HG03565 (cell line): Measurements from ENCODE around the gene CACNG5.
"Not testable (repeated sequence)": the region's sequence is repeated elsewhere in the genome, so short reads cannot be mapped to it uniquely, and the experiment has no call there.

Experiments
- ATAC-seq: cut with Tn5 transposase; IDR thresholded peaks from one replicate; pipeline ENCODE4 v1.9.1; 2021; ENCODE audit warnings: mild to moderate bottlenecking, moderate library complexity; ENCODE audit not compliant: unreplicated experiment

The CACNG5 gene

GRCh38 chr17:66903296-66903695, 68.4 kb downstream of the CACNG5 start:
- not testable (repeated sequence) for ATAC-seq

DNA sequence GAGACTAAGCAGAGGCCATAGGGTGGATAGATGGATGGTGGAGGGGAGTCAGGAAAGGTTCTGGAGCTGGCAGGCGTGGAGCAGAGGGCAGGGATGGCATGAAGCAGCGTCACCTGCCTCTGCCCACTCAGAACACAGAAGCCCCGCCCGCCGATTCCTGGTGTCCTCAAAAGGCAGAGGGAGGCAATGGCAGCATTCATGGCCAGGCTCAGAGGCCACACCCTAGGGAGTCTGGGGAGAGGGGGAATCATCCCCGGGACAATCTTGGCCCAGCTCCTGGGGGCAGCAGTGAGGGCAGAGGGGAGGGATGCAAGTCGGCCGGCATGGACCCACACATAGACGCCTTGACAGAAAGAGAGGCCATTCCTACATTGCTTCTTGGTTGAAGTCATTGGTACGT, 68.9 kb downstream of the CACNG5 start:
- no peak for ATAC-seq

GRCh38 chr17:66904760-66905624, 70.1 kb downstream of the CACNG5 start:
- no peak for ATAC-seq

- ATAC-seq: peak; percentile 48
Measured at GRCh38 chr17:66906321-66907278, 71.7 kb downstream of the CACNG5 start.

GRCh38 chr17:66909804-66910373, 75.0 kb downstream of the CACNG5 start:
- ATAC-seq: no peak

DNA sequence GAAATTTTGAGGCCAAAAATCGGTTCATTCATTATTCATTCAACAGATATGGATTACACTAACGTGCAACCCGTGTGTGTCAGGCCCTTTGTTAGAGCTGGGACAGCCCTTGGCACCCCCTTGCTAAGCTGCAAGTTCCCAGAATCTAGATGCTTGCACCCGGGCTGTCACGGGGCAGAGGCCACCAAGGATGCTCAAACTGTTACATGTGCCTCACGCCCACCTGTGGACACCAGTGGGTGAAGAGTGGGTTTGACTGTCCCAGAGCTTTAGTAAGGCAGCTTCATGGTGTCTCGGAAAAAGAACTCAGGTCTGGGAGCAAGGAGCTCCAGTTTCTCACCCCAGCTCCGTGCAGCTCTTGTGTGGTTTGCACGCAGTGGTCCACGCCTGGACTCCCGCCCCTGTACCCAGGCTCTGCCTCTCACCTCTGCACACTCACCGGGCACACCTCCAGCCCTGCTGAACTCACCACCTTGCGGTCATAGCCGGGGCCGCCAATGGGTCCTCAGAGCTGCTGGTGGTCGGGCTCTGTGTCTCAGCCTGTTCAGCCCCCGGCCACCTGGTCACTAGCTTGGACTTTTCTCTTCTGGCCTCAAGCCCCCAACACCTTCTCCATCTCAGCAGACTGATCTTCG, 75.9 kb downstream of the CACNG5 start:
- ATAC-seq: no peak

DNA sequence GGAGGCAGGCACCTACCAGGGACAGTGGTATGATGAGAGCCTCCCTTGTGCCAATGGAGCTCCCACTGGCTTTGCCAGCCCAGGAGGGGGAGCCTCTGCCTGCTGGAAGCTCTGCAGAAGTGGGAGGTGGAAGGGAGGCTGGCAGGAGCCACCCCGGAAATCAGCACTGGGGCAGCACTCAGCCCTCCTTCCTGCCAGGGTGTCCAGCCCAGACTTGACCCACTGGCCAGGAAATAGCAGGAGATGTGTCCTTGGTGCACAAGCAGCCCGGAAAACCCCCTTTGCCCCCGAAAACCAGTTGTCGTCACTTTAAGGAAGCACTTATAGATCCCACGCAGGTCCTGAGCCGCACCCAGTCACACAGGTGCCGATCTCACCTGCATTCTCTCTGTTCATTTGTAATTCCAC, 80.3 kb downstream of the CACNG5 start:
- no peak for ATAC-seq

DNA sequence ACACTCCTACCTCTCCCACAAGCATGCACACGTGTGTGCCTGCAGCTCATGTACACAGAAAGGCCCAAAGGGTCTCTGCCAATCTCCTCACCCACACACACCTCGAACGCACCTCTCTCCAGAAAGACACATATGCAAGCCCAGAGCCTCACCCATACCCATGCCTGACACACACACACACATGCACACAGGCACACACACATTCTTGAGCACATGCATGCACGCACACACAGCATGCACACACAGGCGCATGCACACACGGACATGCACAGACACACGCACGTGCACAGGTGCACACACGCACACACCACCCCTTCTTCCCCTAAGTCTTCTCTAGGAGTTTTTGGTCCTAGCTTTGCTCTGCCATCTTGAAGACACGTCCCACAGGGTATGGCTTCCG, 80.9 kb downstream of the CACNG5 start:
- ATAC-seq: no peak

GRCh38 chr17:66916946-66917345, 82.0 kb downstream of the CACNG5 start:
- ATAC-seq: no peak

GRCh38 chr17:66918896-66919295, 84.0 kb downstream of the CACNG5 start:
- no peak for ATAC-seq

GRCh38 chr17:66920435-66920834, 85.5 kb downstream of the CACNG5 start:
- no peak for ATAC-seq

DNA sequence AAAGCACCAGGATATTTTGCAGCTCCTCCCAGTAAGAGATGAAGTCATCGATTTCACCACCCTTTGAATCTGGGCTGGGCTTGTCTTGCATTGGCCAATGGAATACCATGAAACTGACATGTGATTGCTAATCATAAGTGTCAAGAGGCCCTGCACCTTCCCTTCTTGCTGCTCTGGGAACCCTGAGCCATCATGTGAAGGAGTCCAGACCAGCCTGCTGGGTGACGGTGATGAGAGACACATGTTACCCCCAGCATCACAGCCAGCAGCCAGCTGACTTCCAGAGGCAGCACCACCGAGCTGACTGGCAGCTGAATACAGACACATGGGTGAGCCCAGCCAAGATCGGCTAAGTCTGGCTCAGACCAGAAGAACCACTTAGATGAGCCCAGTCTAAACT, 86.0 kb downstream of the CACNG5 start:
- no peak for ATAC-seq

GRCh38 chr17:66923886-66924285, 89.0 kb downstream of the CACNG5 start:
- no peak for ATAC-seq

- no peak for ATAC-seq
Measured at GRCh38 chr17:66925811-66926500, 91.0 kb downstream of the CACNG5 start.

- no peak for ATAC-seq
Measured at GRCh38 chr17:66928949-66929348, 94.0 kb downstream of the CACNG5 start.

DNA sequence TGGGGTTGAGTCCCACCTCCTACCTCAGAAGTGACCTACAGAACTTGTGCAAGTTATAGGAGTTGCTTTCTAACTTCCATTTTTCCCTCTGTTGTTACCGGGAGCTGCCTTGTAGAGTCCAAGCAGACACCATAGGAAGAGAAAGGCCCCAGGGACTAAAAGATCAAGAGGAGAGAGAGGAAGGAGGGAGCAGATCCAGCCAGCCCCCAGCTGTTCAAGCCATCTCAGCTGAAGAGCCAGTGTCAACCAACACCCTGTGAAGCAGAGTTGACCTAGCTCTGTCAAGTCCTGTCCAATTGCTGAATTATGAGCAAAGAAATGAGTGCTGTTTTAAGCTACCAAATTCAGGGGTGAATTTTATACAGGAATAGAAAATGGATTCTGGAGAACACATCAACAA, 94.7 kb downstream of the CACNG5 start:
- no peak for ATAC-seq

GRCh38 chr17:66930933-66931332, 96.0 kb downstream of the CACNG5 start:
- no peak for ATAC-seq

DNA sequence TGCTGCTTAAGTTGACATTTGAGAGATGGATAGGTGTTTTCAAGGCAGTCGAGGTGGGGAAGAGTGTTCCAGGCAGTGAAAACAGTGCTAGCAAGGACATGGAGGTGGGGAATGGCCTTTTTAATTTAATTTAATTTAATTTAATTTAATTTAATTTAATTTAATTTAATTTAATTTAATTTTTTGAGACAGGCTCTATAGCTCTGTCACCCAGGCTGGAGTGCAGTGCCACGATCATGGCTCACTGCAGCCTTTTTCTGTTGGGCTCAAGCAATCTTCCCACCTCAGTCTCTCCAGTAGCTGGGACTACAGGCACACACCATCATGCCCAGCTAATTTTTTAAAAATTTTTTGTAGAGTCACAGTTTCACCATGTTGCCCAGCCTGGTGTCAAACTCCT, 97.4 kb downstream of the CACNG5 start:
- ATAC-seq: no peak

DNA sequence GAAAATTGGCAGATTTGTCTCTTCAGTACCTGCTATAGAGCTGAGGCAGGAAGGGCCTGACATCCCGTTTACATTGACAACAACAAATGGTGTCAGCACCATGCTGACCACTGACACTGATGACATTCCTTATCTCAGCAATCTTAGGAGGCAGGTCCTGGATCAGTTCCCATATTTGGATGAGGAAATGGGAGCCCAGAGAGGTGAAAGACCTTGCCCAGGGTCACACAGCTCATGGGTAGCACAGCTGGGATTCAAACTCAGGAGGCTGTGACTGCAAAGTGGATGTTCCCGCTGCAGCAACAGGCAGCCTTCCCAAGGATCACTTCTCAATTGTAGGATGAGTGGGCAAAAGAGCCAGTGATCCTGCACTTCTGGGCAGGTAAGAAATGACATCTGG, 99.1 kb downstream of the CACNG5 start:
- ATAC-seq: no peak
